IMR-90 (cell line): ENCODE data around the gene PRPSAP1.
"Not testable (repeated sequence)": the region's sequence is repeated elsewhere in the genome, so short reads cannot be mapped to it uniquely, and the experiment has no call there.

Experiments used
- CEBPB ChIP-seq: IDR thresholded peaks from 2 replicates; pipeline ENCODE4 v1.6.1; 2012; ENCODE audit warnings: low read depth, low read length, improper control_type of control experiment
- FOS ChIP-seq: fragments of 150-350 bp; IDR thresholded peaks from 2 replicates; pipeline ENCODE4 v1.6.1; 2016; ENCODE audit warnings: low read depth, low read length
- MAFK ChIP-seq: IDR thresholded peaks from 2 replicates; pipeline ENCODE4 v1.6.1; 2012; ENCODE audit warnings: low read depth, low read length, improper control_type of control experiment
- MAZ ChIP-seq: IDR thresholded peaks from 2 replicates; pipeline ENCODE4 v1.6.1; 2012; ENCODE audit warnings: low read depth, mild to moderate bottlenecking, low read length, improper control_type of control experiment, moderate library complexity, borderline replicate concordance
- MXI1 ChIP-seq: IDR thresholded peaks from 2 replicates; pipeline ENCODE4 v1.6.1; 2012; ENCODE audit warnings: low read depth, mild to moderate bottlenecking, low read length, moderate library complexity, borderline replicate concordance
- NFE2L2 ChIP-seq: fragments of 150-350 bp; IDR thresholded peaks from 2 replicates; pipeline ENCODE4 v1.6.1; 2016; ENCODE audit warnings: low read depth, mild to moderate bottlenecking, low read length
- POLR2A ChIP-seq: IDR thresholded peaks from 2 replicates; pipeline ENCODE4 v1.6.1; 2012; ENCODE audit warnings: mild to moderate bottlenecking, low read depth, low read length
- RAD21 ChIP-seq: IDR thresholded peaks from 2 replicates; pipeline ENCODE4 v1.6.1; 2012; ENCODE audit warnings: low read length, improper control_type of control experiment
- TF ChIP-seq, protein P1 (sequence below): conservative IDR thresholded peaks from 2 replicates; pipeline ENCODE4 v1.5.1; 2012; ENCODE audit warnings: mild to moderate bottlenecking, low read depth, low read length, improper control_type of control experiment

DNA sequence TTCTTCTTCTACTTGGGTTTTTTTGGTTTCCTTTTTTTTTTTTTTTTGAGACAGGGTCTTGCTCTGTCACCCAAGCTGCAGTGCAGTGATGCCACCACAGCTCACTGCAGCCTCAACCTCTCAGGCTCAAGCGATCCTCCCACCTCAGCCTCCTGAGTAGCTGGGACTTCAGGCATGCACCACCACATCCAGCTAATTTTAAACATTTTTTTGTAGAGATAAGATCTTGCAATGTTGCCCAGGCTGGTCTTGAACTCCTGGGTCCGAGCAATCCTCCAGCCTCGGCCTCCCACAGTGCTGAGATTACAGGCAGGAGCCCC lies 48.6 kb downstream of the PRPSAP1 start:
- not testable (repeated sequence) for TF ChIP-seq RAD21, POLR2A, MXI1, MAZ, MAFK, CEBPB, NFE2L2, FOS
- TF ChIP-seq, protein P1, sequence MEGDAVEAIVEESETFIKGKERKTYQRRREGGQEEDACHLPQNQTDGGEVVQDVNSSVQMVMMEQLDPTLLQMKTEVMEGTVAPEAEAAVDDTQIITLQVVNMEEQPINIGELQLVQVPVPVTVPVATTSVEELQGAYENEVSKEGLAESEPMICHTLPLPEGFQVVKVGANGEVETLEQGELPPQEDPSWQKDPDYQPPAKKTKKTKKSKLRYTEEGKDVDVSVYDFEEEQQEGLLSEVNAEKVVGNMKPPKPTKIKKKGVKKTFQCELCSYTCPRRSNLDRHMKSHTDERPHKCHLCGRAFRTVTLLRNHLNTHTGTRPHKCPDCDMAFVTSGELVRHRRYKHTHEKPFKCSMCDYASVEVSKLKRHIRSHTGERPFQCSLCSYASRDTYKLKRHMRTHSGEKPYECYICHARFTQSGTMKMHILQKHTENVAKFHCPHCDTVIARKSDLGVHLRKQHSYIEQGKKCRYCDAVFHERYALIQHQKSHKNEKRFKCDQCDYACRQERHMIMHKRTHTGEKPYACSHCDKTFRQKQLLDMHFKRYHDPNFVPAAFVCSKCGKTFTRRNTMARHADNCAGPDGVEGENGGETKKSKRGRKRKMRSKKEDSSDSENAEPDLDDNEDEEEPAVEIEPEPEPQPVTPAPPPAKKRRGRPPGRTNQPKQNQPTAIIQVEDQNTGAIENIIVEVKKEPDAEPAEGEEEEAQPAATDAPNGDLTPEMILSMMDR = not testable (repeated sequence)
